Gastrocnemius medialis (tissue), 4 donors: ENCODE results near the gene MRGPRD. TPM values are rescaled to one million over a fixed set of nuclear protein-coding genes. Genes with fewer than 3 reads are reported as not detected.

Experiments used
- ATAC-seq, 2 donors: fragments of 150-250 bp; one replicate each; pipeline ENCODE4 v1.9.1; 2016
- DNase-seq, 2 donors: peaks; one replicate each; pipeline ENCODE4 v3.0.0-alpha.2; 2019
- H3K27ac ChIP-seq, 4 donors: fragments of 200-600 bp; sonication (generic); 1 replicate in 1 of 4; 2 replicates in 3 of 4; pipeline ENCODE4 v1.5.1; 2016 to 2018; ENCODE audit warnings: mild to moderate bottlenecking in 2 of 4, moderate library complexity in 1 of 4
- H3K27me3 ChIP-seq, 3 donors: fragments of 200-600 bp; sonication (generic) in 2 of 3; 1 replicate in 1 of 3; 2 replicates in 2 of 3; pipeline versions ENCODE4 v1.5.1 to v1.6.0; 2016 to 2019; ENCODE audit warnings: mild to moderate bottlenecking in 1 of 3, moderate library complexity in 1 of 3
- H3K36me3 ChIP-seq, 2 donors: fragments of 200-600 bp; sonication (generic) in 1 of 2; one replicate each; pipeline ENCODE4 v1.5.1; 2017 to 2018
- H3K4me1 ChIP-seq, 2 donors: fragments of 200-600 bp; sonication (generic) in 1 of 2; one replicate each; pipeline ENCODE4 v1.5.1; 2016 to 2017; ENCODE audit warnings: mild to moderate bottlenecking in 2 of 2
- H3K4me3 ChIP-seq, 4 donors: fragments of 200-600 bp; sonication (generic) in 3 of 4; 1 replicate in 1 of 4; 2 replicates in 3 of 4; pipeline ENCODE4 v1.5.1; 2016 to 2019; ENCODE audit warnings: mild to moderate bottlenecking in 2 of 4
- H3K9me3 ChIP-seq, 3 donors: fragments of 200-600 bp; sonication (generic) in 2 of 3; 1 replicate in 1 of 3; 2 replicates in 2 of 3; pipeline ENCODE4 v1.5.1; 2016 to 2019
- POLR2A ChIP-seq, 2 donors: fragments of 450-650 bp; IDR thresholded peaks; one replicate each; pipeline ENCODE4 v1.6.1; 2017; ENCODE audit warnings: antibody characterized with exemption in 2 of 2, mild to moderate bottlenecking in 2 of 2, moderate library complexity in 2 of 2
- in situ Hi-C, 4 donors: fragments of 200-750 bp; cut with MboI; loops; one replicate each; pipeline versions ENCODE4 v1.15.0 to v1.8.0; 2017; ENCODE audit warnings: low sequenced_read_pairs in 4 of 4
- intact Hi-C: fragments of 100-400 bp; cut with DNase I; formaldehyde crosslinking; loops from one replicate; pipeline ENCODE4 v1.15.1; 2023; ENCODE audit warnings: low total_unique reads
- total RNA-seq, 4 donors: library from RNA; depleted of rRNA; stranded (reverse); fragments of >200 nt; gene quantifications; one replicate each; pipeline versions ENCODE4 v1.1.0 to v1.2.3, GENCODE V29; 2016
- TF ChIP-seq, protein P1 (sequence below), 5 experiments: fragments of 450-650 bp in 3 of 5; fragments of 200-600 bp in 2 of 5; sonication (generic) in 2 of 5; IDR thresholded peaks in 4 of 5; conservative IDR thresholded peaks in 1 of 5; 1 replicate in 4 of 5; 2 replicates in 1 of 5; pipeline ENCODE4 v1.5.1; 2016 to 2019; ENCODE audit warnings: antibody characterized with exemption in 5 of 5, mild to moderate bottlenecking in 3 of 5, moderate library complexity in 3 of 5

Gene MRGPRD
- total RNA-seq, 4 donors from 2014 or later = not detected

DNA sequence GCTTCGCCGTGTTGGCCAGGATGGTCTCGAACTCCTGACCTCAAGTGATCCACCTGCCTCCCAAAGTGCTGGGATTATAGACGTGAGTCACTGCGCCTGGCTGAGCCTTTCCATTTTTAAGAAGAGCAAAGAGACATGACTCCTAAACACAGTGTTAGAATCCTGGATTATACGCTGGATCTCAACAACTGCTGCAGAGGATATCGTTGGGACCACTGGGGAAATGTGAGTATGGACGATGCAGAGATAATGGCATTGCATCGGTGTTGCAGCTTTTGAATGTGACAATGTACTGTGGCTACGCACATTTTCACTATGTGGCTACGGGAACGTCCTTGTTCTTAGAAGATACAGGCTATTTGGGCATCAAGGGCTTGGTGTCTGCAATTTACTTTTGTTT, 26.0 kb upstream of the MRGPRD start:
- Histone ChIP-seq H3K27ac (no peak overlapping the region), H3K9me3 (no peaks in the 10 kb centered on the region), H3K27me3 (peaks cover 2 to 28% (median 20%) of the 10 kb centered on the region in 3 donors), H3K4me3 (no peak overlapping the region), H3K4me1 (no peaks in the 10 kb centered on the region), H3K36me3 (no peaks in the 10 kb centered on the region)
- in situ Hi-C loops (no loop called here), intact Hi-C loops (no loop called here)
- DNase-seq = no peak
- TF ChIP-seq POLR2A (IDR thresholded peaks at IDR 0.05) = no peak
- TF ChIP-seq, protein P1, sequence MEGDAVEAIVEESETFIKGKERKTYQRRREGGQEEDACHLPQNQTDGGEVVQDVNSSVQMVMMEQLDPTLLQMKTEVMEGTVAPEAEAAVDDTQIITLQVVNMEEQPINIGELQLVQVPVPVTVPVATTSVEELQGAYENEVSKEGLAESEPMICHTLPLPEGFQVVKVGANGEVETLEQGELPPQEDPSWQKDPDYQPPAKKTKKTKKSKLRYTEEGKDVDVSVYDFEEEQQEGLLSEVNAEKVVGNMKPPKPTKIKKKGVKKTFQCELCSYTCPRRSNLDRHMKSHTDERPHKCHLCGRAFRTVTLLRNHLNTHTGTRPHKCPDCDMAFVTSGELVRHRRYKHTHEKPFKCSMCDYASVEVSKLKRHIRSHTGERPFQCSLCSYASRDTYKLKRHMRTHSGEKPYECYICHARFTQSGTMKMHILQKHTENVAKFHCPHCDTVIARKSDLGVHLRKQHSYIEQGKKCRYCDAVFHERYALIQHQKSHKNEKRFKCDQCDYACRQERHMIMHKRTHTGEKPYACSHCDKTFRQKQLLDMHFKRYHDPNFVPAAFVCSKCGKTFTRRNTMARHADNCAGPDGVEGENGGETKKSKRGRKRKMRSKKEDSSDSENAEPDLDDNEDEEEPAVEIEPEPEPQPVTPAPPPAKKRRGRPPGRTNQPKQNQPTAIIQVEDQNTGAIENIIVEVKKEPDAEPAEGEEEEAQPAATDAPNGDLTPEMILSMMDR (IDR thresholded peaks at IDR 0.05 in 4 of 5, conservative IDR thresholded peaks at IDR 0.05 in 1 of 5) = no peak
- ATAC-seq = no peak

DNA sequence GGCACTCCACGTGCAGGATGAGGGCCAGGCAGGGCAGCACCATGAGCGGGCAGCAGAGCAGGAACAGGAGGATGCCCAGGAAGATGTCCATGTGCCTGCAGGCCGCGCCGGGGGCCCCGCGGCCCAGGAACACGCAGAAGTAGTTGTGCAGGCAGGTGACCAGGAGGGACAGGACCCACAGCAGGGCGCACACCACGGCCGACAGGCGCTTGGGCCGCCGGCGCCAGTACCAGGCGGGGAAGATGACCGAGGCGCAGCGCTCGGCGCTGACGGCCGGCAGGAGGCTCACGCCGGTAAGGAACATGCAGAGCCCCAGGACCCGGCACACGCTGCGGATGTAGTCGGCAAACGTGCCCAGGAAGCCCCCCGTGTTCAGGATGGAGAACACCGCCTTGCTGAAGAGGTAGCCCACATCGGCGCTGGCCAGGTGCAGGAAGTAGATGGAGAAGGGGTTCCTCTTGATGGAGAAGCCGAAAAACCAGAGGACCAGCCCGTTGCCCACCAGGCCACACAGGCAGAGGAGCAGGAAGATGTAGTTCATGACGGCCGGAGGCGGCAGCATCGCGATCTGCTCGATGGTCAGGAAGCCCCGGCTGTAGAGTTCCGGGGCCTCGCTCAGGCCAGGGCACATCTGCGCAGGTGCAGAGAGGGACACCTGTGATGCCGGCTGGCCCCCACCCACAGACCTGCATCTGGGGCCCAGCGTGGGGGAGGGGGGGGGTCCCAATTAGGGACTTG, 25.0 kb upstream of the MRGPRD start:
- H3K4me1 ChIP-seq = no peaks in the 10 kb centered on the region
- H3K27me3 ChIP-seq = peaks cover 0 to 18% (median 15%) of the 10 kb centered on the region in 3 donors
- no peak overlapping the region for H3K4me3 ChIP-seq
- no peaks in the 10 kb centered on the region for H3K9me3 ChIP-seq
- no peak overlapping the region for H3K27ac ChIP-seq
- intact Hi-C loops = no loop called here
- no peak for ATAC-seq
- no peak for DNase-seq
- TF ChIP-seq, protein P1 (IDR thresholded peaks at IDR 0.05 in 4 of 5, conservative IDR thresholded peaks at IDR 0.05 in 1 of 5) = no peak
- no peak for TF ChIP-seq POLR2A (IDR thresholded peaks at IDR 0.05)
- in situ Hi-C loops = no loop called here
- H3K36me3 ChIP-seq = no peaks in the 10 kb centered on the region

DNA sequence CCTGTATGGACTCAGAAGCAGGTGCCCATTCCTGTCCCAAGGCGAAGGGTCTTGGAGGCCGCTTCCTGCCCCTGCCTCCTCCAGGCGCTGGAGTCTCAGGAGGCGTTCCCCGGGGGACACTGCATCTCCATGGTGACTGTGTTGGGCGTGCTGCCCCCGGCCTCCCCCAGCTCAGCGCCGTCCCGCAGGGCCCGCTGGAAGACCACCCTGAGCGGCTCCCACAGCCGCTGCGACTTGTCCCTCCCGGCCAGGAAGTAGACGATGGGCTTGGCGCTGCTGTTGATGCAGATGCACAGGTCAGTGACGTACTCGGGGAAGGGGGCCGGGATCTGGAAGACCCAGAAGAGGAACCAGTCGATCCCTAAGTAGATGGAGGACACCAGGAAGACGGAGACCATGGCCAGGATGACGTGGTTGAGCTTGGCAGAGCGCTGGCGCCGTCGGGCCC, 24.4 kb upstream of the MRGPRD start:
- Histone ChIP-seq H3K36me3 (no peaks in the 10 kb centered on the region), H3K27ac (no peak overlapping the region), H3K27me3 (peaks cover 0 to 12% (median 9%) of the 10 kb centered on the region in 3 donors), H3K9me3 (no peaks in the 10 kb centered on the region), H3K4me3 (no peak overlapping the region), H3K4me1 (no peaks in the 10 kb centered on the region)
- TF ChIP-seq POLR2A (IDR thresholded peaks at IDR 0.05) = no peak
- TF ChIP-seq, protein P1 (IDR thresholded peaks at IDR 0.05 in 4 of 5, conservative IDR thresholded peaks at IDR 0.05 in 1 of 5) = no peak
- ATAC-seq = no peak
- no peak for DNase-seq
- in situ Hi-C loops (no loop called here), intact Hi-C loops (no loop called here)

DNA sequence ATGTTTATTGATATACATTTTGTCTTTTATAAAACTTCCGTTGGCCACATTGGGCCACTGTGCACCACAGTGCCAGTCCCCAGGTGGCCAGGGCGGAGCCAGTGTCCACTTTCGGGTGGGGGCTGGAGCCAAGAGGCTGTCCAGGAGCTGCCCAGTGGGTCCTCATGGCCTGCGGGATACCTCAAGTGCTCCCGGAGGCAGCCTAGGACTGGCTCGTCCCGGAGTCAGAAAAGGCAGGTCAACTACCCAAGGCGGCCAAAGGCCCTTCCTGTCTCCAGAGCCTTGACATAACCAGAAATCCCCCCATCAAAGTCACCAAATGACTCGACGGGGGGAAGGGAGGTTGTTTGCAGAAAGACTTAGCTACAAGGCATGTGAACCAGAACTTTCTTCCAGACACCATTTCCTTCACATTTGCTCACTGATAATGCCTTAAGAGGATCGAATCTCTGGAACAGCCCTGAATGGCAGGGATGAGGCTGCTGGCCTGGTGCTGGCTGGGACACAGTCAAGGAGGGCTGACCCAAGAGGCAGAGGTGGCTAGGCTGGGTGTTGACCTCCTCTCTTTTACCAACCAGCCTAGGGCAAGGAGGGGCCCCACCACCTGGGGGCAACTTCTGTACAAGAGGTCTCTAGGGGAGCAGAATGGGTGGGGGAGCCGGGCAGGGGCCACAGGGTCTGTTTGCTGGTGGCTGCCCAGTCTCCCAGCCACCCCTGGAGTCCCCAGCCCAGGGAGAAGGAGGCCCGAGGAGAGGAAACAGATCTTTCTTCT, 23.8 kb upstream of the MRGPRD start:
- Histone ChIP-seq H3K27ac (no peak overlapping the region), H3K4me1 (no peaks in the 10 kb centered on the region), H3K4me3 (no peak overlapping the region), H3K36me3 (no peaks in the 10 kb centered on the region), H3K9me3 (no peaks in the 10 kb centered on the region), H3K27me3 (peaks cover 0 to 9% (median 9%) of the 10 kb centered on the region in 3 donors)
- no peak for TF ChIP-seq POLR2A (IDR thresholded peaks at IDR 0.05)
- TF ChIP-seq, protein P1 (IDR thresholded peaks at IDR 0.05 in 4 of 5, conservative IDR thresholded peaks at IDR 0.05 in 1 of 5) = no peak
- intact Hi-C loops (no loop called here), in situ Hi-C loops (no loop called here)
- no peak for ATAC-seq
- DNase-seq = no peak
